Measurements from ENCODE around the gene CHSY3. TPM values are rescaled to one million over a fixed set of nuclear protein-coding genes. Genes with fewer than 3 reads are reported as not detected.

The CHSY3 gene
- total and polyA plus RNA-seq, 2 donors, result 0.59 to 1.0 TPM

GRCh38 chr5:130055572-130055971 lies 151.3 kb downstream of the CHSY3 start:
- DNase-seq (ENCODE audit: low read depth in 6 of 9, low spot score in 9 of 9), result no peak
- 95% methylated on average over 4 of the region's 4 CpGs for WGBS
- no peak overlapping the region for H3K4me3 ChIP-seq (ENCODE audit: low read length in 2 of 2)

GRCh38 chr5:130061746-130062145 lies 157.5 kb downstream of the CHSY3 start:
- no peak overlapping the region for H3K27ac ChIP-seq (ENCODE audit: low read depth in 1 of 2, low read length in 1 of 2)
- WGBS, result 96% methylated on average over 2 of the region's 2 CpGs
- H3K4me1 ChIP-seq (ENCODE audit: control insufficient read depth in 2 of 2, insufficient read depth in 2 of 2, low read length in 2 of 2), result no peaks in the 10 kb centered on the region
- H3K4me3 ChIP-seq (ENCODE audit: low read length in 2 of 2), result no peak overlapping the region
- no peak for DNase-seq (ENCODE audit: low read depth in 6 of 9, low spot score in 9 of 9)
- no peaks in the 10 kb centered on the region for H3K27me3 ChIP-seq (ENCODE audit: control insufficient read depth in 2 of 2, insufficient read depth in 1 of 2, low read length in 1 of 2)
- H3K9me3 ChIP-seq (ENCODE audit: control insufficient read depth in 2 of 2, insufficient read depth in 1 of 2, low read length in 1 of 2), result no peaks in the 10 kb centered on the region
- H3K36me3 ChIP-seq (ENCODE audit: control insufficient read depth in 2 of 2, insufficient read depth in 2 of 2, low read length in 1 of 2), result no peaks in the 10 kb centered on the region

More at GRCh38 chr5:130055572-130055971, 151.3 kb downstream of the CHSY3 start:
- Histone ChIP-seq H3K27ac (ENCODE audit: low read depth in 1 of 2, low read length in 1 of 2) (no peak overlapping the region), H3K36me3 (ENCODE audit: control insufficient read depth in 2 of 2, insufficient read depth in 2 of 2, low read length in 1 of 2) (no peaks in the 10 kb centered on the region), H3K9me3 (ENCODE audit: control insufficient read depth in 2 of 2, insufficient read depth in 1 of 2, low read length in 1 of 2) (no peaks in the 10 kb centered on the region), H3K27me3 (ENCODE audit: control insufficient read depth in 2 of 2, insufficient read depth in 1 of 2, low read length in 1 of 2) (no peaks in the 10 kb centered on the region), H3K4me1 (ENCODE audit: control insufficient read depth in 2 of 2, insufficient read depth in 2 of 2, low read length in 2 of 2) (no peaks in the 10 kb centered on the region)

GRCh38 chr5:130063603-130064002 lies 159.3 kb downstream of the CHSY3 start:
- H3K9me3 ChIP-seq (ENCODE audit: control insufficient read depth in 2 of 2, insufficient read depth in 1 of 2, low read length in 1 of 2), result no peaks in the 10 kb centered on the region
- WGBS, result 89% methylated on average over 3 of the region's 3 CpGs
- H3K27ac ChIP-seq (ENCODE audit: low read depth in 1 of 2, low read length in 1 of 2), result no peak overlapping the region
- H3K27me3 ChIP-seq (ENCODE audit: control insufficient read depth in 2 of 2, insufficient read depth in 1 of 2, low read length in 1 of 2), result no peaks in the 10 kb centered on the region
- no peak for DNase-seq (ENCODE audit: low read depth in 6 of 9, low spot score in 9 of 9)
- H3K4me3 ChIP-seq (ENCODE audit: low read length in 2 of 2), result no peak overlapping the region
- no peaks in the 10 kb centered on the region for H3K36me3 ChIP-seq (ENCODE audit: control insufficient read depth in 2 of 2, insufficient read depth in 2 of 2, low read length in 1 of 2)
- H3K4me1 ChIP-seq (ENCODE audit: control insufficient read depth in 2 of 2, insufficient read depth in 2 of 2, low read length in 2 of 2), result no peaks in the 10 kb centered on the region

- WGBS, result 98% methylated on average over 3 of the region's 3 CpGs
- H3K27me3 ChIP-seq (ENCODE audit: control insufficient read depth in 2 of 2, insufficient read depth in 1 of 2, low read length in 1 of 2), result no peaks in the 10 kb centered on the region
- no peaks in the 10 kb centered on the region for H3K9me3 ChIP-seq (ENCODE audit: control insufficient read depth in 2 of 2, insufficient read depth in 1 of 2, low read length in 1 of 2)
- H3K36me3 ChIP-seq (ENCODE audit: control insufficient read depth in 2 of 2, insufficient read depth in 2 of 2, low read length in 1 of 2), result no peaks in the 10 kb centered on the region
- no peaks in the 10 kb centered on the region for H3K4me1 ChIP-seq (ENCODE audit: control insufficient read depth in 2 of 2, insufficient read depth in 2 of 2, low read length in 2 of 2)
- no peak for DNase-seq (ENCODE audit: low read depth in 6 of 9, low spot score in 9 of 9)
- H3K27ac ChIP-seq (ENCODE audit: low read depth in 1 of 2, low read length in 1 of 2), result no peak overlapping the region
- no peak overlapping the region for H3K4me3 ChIP-seq (ENCODE audit: low read length in 2 of 2)
Measured at GRCh38 chr5:130064484-130064883, 160.2 kb downstream of the CHSY3 start.

GRCh38 chr5:130065617-130066016 lies 161.4 kb downstream of the CHSY3 start:
- no peak overlapping the region for H3K4me3 ChIP-seq (ENCODE audit: low read length in 2 of 2)
- H3K27ac ChIP-seq (ENCODE audit: low read depth in 1 of 2, low read length in 1 of 2), result no peak overlapping the region
- H3K4me1 ChIP-seq (ENCODE audit: control insufficient read depth in 2 of 2, insufficient read depth in 2 of 2, low read length in 2 of 2), result no peaks in the 10 kb centered on the region
- no peaks in the 10 kb centered on the region for H3K9me3 ChIP-seq (ENCODE audit: control insufficient read depth in 2 of 2, insufficient read depth in 1 of 2, low read length in 1 of 2)
- no peaks in the 10 kb centered on the region for H3K36me3 ChIP-seq (ENCODE audit: control insufficient read depth in 2 of 2, insufficient read depth in 2 of 2, low read length in 1 of 2)
- no peak for DNase-seq (ENCODE audit: low read depth in 6 of 9, low spot score in 9 of 9)
- H3K27me3 ChIP-seq (ENCODE audit: control insufficient read depth in 2 of 2, insufficient read depth in 1 of 2, low read length in 1 of 2), result no peaks in the 10 kb centered on the region
- WGBS, result 91% methylated on average over 2 of the region's 2 CpGs

- Histone ChIP-seq H3K27ac (ENCODE audit: low read depth in 1 of 2, low read length in 1 of 2) (no peak overlapping the region), H3K4me3 (ENCODE audit: low read length in 2 of 2) (no peak overlapping the region), H3K27me3 (ENCODE audit: control insufficient read depth in 2 of 2, insufficient read depth in 1 of 2, low read length in 1 of 2) (no peaks in the 10 kb centered on the region), H3K36me3 (ENCODE audit: control insufficient read depth in 2 of 2, insufficient read depth in 2 of 2, low read length in 1 of 2) (no peaks in the 10 kb centered on the region), H3K4me1 (ENCODE audit: control insufficient read depth in 2 of 2, insufficient read depth in 2 of 2, low read length in 2 of 2) (no peaks in the 10 kb centered on the region), H3K9me3 (ENCODE audit: control insufficient read depth in 2 of 2, insufficient read depth in 1 of 2, low read length in 1 of 2) (no peaks in the 10 kb centered on the region)
- WGBS, result 94% methylated on average over 3 of the region's 3 CpGs
- no peak for DNase-seq (ENCODE audit: low read depth in 6 of 9, low spot score in 9 of 9)
Measured at GRCh38 chr5:130066644-130067043, 162.4 kb downstream of the CHSY3 start.

- H3K36me3 ChIP-seq (ENCODE audit: control insufficient read depth in 2 of 2, insufficient read depth in 2 of 2, low read length in 1 of 2), result no peaks in the 10 kb centered on the region
- H3K4me3 ChIP-seq (ENCODE audit: low read length in 2 of 2), result no peak overlapping the region
- no peaks in the 10 kb centered on the region for H3K27me3 ChIP-seq (ENCODE audit: control insufficient read depth in 2 of 2, insufficient read depth in 1 of 2, low read length in 1 of 2)
- no peak overlapping the region for H3K27ac ChIP-seq (ENCODE audit: low read depth in 1 of 2, low read length in 1 of 2)
- H3K9me3 ChIP-seq (ENCODE audit: control insufficient read depth in 2 of 2, insufficient read depth in 1 of 2, low read length in 1 of 2), result no peaks in the 10 kb centered on the region
- no peaks in the 10 kb centered on the region for H3K4me1 ChIP-seq (ENCODE audit: control insufficient read depth in 2 of 2, insufficient read depth in 2 of 2, low read length in 2 of 2)
- DNase-seq (ENCODE audit: low read depth in 6 of 9, low spot score in 9 of 9), result no peak
Measured at GRCh38 chr5:130067364-130067763, 163.1 kb downstream of the CHSY3 start.

GRCh38 chr5:130068101-130068500 lies 163.8 kb downstream of the CHSY3 start:
- Histone ChIP-seq H3K27me3 (ENCODE audit: control insufficient read depth in 2 of 2, insufficient read depth in 1 of 2, low read length in 1 of 2) (no peaks in the 10 kb centered on the region), H3K27ac (ENCODE audit: low read depth in 1 of 2, low read length in 1 of 2) (no peak overlapping the region), H3K4me1 (ENCODE audit: control insufficient read depth in 2 of 2, insufficient read depth in 2 of 2, low read length in 2 of 2) (no peaks in the 10 kb centered on the region), H3K36me3 (ENCODE audit: control insufficient read depth in 2 of 2, insufficient read depth in 2 of 2, low read length in 1 of 2) (no peaks in the 10 kb centered on the region), H3K4me3 (ENCODE audit: low read length in 2 of 2) (no peak overlapping the region), H3K9me3 (ENCODE audit: control insufficient read depth in 2 of 2, insufficient read depth in 1 of 2, low read length in 1 of 2) (no peaks in the 10 kb centered on the region)
- DNase-seq (ENCODE audit: low read depth in 6 of 9, low spot score in 9 of 9), result no peak
- WGBS, result 88% methylated on average over 1 of the region's 1 CpG

- no peak overlapping the region for H3K4me3 ChIP-seq (ENCODE audit: low read length in 2 of 2)
- no peaks in the 10 kb centered on the region for H3K9me3 ChIP-seq (ENCODE audit: control insufficient read depth in 2 of 2, insufficient read depth in 1 of 2, low read length in 1 of 2)
- no peak for DNase-seq (ENCODE audit: low read depth in 6 of 9, low spot score in 9 of 9)
- H3K4me1 ChIP-seq (ENCODE audit: control insufficient read depth in 2 of 2, insufficient read depth in 2 of 2, low read length in 2 of 2), result no peaks in the 10 kb centered on the region
- WGBS, result 92% methylated on average over 1 of the region's 1 CpG
- H3K36me3 ChIP-seq (ENCODE audit: control insufficient read depth in 2 of 2, insufficient read depth in 2 of 2, low read length in 1 of 2), result no peaks in the 10 kb centered on the region
- no peaks in the 10 kb centered on the region for H3K27me3 ChIP-seq (ENCODE audit: control insufficient read depth in 2 of 2, insufficient read depth in 1 of 2, low read length in 1 of 2)
- no peak overlapping the region for H3K27ac ChIP-seq (ENCODE audit: low read depth in 1 of 2, low read length in 1 of 2)
Measured at GRCh38 chr5:130068988-130069387, 164.7 kb downstream of the CHSY3 start.

- Histone ChIP-seq H3K27ac (ENCODE audit: low read depth in 1 of 2, low read length in 1 of 2) (no peak overlapping the region), H3K4me1 (ENCODE audit: control insufficient read depth in 2 of 2, insufficient read depth in 2 of 2, low read length in 2 of 2) (no peaks in the 10 kb centered on the region), H3K4me3 (ENCODE audit: low read length in 2 of 2) (no peak overlapping the region), H3K27me3 (ENCODE audit: control insufficient read depth in 2 of 2, insufficient read depth in 1 of 2, low read length in 1 of 2) (no peaks in the 10 kb centered on the region), H3K36me3 (ENCODE audit: control insufficient read depth in 2 of 2, insufficient read depth in 2 of 2, low read length in 1 of 2) (no peaks in the 10 kb centered on the region), H3K9me3 (ENCODE audit: control insufficient read depth in 2 of 2, insufficient read depth in 1 of 2, low read length in 1 of 2) (no peaks in the 10 kb centered on the region)
- 90% methylated on average over 3 of the region's 3 CpGs for WGBS
- DNase-seq (ENCODE audit: low read depth in 6 of 9, low spot score in 9 of 9), result no peak
Measured at GRCh38 chr5:130074820-130075219, 170.6 kb downstream of the CHSY3 start.
